Subcutaneous adipose tissue (tissue), 4 donors: ENCODE results near the gene LASP1. TPM values are rescaled to one million over a fixed set of nuclear protein-coding genes. Genes with fewer than 3 reads are reported as not detected.

Experiments used
- CTCF ChIP-seq: fragments of 450-650 bp; IDR thresholded peaks from one replicate; pipeline ENCODE4 v1.5.1; 2016; ENCODE audit warnings: low read depth, mild to moderate bottlenecking, control low read depth, antibody characterized with exemption, moderate library complexity
- total RNA-seq, 4 donors: library from RNA; depleted of rRNA; stranded (reverse); fragments of >200 nt; gene quantifications; one replicate each; pipeline ENCODE4 v1.1.0, GENCODE V29; 2016

LASP1 gene
- total RNA-seq, 4 donors from 2014 or later, result 106 to 150 (median 140) TPM

- no peak for TF ChIP-seq CTCF
These were observed 29.0 kb downstream of the LASP1 start for GRCh38 chr17:38898812-38899348.

DNA sequence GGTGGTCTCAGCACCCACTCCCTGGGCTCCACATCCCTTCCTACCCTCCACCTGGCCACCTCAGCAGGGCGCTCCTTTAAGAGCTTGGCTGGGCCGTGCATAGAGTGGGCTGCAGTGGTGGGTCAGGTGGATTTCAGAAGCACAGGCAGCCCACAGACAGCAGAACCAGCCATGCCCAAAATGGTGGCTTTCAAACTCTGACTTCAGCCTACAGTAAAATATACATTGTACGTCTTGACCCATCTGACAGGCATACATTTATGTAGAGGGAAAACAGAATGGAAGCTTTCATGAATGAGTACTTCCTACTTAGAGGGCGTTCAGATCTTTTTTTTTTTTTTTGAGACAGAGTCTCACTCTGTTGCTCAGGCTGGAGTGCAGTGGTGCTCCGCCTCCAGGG lies 29.6 kb downstream of the LASP1 start:
- no peak for TF ChIP-seq CTCF

GRCh38 chr17:38900978-38901656 lies 31.3 kb downstream of the LASP1 start:
- TF ChIP-seq CTCF, result no peak

GRCh38 chr17:38903404-38903803 lies 33.5 kb downstream of the LASP1 start:
- TF ChIP-seq CTCF, result no peak

DNA sequence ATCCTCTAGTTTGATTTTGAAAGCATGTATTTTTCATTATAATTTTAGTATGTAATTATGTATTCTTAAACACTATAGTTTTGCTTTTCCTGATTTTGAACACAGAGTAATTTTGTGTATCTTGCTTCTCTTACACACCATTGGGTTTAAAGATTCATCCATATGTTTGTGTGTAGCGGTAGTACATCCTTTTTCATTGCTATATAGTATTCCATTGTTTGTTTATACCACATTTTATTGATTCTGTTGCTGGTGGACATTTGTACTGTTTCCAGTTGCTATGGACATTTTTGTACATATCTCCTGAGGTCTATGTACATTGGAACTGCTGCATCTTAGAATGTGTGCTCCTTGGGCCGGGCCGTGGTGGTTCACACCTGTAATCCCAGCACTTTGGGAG lies 35.0 kb downstream of the LASP1 start:
- TF ChIP-seq CTCF, result no peak

DNA sequence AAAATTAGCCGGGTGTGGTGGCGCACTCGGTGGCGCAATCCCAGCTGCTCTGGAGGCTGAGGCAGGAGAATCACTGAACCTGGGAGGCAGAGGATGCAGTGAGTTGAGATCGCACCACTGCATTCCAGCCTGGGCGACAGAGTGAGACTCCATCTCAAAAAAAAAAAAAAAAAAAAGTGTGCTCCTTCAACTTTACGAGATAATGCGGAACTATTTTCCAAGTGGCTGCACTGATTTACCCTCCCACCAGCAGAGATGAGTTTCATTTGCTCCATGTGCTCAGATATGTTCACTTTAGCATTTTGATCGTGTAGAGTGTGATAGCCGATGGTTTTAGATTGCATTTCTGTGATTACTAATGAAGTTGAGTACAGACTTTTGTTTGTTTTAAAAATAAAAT lies 35.5 kb downstream of the LASP1 start:
- no peak for TF ChIP-seq CTCF

- no peak for TF ChIP-seq CTCF
These were observed 36.8 kb downstream of the LASP1 start for GRCh38 chr17:38906460-38907228.
